WI38 (cell line): ENCODE results near the gene SFT2D1.

Experiments used
- H3K4me3 ChIP-seq: 2 replicates; pipeline ENCODE4 v1.5.1; 2011; ENCODE audit warnings: low read depth, mild to moderate bottlenecking, control low read depth, low read length
- TF ChIP-seq, protein P1 (sequence below): IDR thresholded peaks from 2 replicates; pipeline ENCODE4 v1.5.1; 2012; ENCODE audit warnings: low read depth, mild to moderate bottlenecking, control low read depth, low read length

Gene SFT2D1

DNA sequence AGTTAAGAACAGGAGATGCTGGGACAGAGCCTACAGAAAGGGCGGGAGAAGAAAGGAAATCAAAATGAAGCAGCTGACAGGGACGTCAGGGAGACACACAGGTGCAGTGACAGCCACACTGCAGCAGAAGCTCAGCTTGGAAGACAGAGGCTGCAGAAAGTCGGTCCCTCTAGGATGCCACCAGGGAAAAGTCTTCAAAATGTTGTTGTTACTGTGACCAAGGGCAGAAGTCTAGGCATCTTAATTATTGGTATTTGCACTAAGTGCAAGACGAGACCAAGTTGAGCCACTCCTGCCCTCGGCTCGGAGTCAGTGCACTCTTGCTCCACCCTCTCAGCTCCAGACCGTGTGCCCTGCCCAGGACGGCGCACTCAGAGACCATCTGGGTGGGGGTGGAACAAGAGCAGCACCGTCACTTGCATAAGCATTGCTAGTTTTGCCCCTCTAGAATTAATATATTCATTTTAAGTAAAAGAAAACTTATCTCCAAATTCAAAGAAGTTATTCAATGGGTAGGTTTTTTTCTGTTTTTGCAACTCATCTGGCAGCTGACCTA is 36.7 kb downstream of the SFT2D1 start:
- H3K4me3 ChIP-seq: no peak overlapping the region
- TF ChIP-seq, protein P1, sequence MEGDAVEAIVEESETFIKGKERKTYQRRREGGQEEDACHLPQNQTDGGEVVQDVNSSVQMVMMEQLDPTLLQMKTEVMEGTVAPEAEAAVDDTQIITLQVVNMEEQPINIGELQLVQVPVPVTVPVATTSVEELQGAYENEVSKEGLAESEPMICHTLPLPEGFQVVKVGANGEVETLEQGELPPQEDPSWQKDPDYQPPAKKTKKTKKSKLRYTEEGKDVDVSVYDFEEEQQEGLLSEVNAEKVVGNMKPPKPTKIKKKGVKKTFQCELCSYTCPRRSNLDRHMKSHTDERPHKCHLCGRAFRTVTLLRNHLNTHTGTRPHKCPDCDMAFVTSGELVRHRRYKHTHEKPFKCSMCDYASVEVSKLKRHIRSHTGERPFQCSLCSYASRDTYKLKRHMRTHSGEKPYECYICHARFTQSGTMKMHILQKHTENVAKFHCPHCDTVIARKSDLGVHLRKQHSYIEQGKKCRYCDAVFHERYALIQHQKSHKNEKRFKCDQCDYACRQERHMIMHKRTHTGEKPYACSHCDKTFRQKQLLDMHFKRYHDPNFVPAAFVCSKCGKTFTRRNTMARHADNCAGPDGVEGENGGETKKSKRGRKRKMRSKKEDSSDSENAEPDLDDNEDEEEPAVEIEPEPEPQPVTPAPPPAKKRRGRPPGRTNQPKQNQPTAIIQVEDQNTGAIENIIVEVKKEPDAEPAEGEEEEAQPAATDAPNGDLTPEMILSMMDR: no peak

DNA sequence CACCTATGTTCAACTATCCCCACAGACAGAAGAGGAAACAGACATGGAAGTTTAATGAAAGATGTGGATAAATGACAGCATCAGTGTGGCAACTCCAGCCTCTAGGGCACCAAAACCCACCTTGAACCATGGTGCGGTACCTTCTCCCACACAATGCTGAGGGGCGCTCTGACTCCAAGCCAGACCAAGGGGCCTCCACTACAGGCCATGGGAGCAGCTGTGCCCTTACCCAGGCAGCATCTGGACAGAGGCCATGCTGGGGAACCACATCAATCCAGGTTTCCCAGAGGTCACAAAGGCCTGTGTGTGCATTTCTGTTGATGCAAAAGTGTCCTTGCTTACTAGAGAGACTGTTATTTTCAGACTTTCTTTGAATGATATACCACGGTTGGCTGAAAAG is 38.2 kb downstream of the SFT2D1 start:
- no peak overlapping the region for H3K4me3 ChIP-seq
- TF ChIP-seq, protein P1: no peak

DNA sequence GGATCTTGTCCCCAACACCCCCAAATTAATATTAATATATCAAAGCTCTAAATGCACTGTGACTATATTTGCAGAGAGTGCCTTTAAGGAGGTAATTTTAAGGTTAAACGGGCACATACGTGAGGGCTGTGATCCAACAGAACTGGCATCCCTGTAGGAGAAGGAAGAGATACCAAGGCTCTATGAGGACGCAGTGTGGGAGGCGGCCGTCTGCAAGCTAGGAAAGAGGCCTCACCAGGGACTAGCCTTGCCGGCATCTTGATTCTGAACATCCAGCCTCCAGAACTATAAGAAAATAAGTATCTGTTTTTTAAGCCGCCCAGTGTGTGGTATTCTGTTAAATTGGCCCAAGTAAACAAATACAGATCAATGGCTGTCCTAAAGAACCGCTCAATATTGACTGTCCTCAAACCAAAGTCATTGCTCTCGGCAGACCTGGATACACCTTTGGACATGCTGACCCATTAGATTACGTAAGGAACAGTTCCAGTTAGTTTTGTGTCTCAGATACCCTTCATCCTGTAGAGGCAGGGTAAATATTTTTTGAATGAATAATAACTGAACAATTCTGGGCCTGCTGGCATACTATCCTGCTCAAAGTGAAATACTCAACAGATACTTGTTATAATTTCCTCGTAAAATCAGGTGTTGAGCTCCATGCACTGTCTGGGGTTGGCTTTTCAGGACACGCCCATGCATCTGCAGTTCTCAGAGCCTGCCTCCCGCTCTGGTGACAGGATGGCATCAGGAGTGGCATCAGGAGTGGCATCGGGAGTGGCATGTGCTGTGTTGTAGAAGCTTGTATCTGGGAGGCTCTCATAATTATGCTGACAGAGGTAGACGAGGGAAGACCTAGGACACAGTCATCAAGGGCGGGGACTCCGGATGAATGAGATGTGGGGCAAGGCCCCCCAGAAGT is 40.5 kb downstream of the SFT2D1 start:
- TF ChIP-seq, protein P1: no peak
- H3K4me3 ChIP-seq: no peak overlapping the region

DNA sequence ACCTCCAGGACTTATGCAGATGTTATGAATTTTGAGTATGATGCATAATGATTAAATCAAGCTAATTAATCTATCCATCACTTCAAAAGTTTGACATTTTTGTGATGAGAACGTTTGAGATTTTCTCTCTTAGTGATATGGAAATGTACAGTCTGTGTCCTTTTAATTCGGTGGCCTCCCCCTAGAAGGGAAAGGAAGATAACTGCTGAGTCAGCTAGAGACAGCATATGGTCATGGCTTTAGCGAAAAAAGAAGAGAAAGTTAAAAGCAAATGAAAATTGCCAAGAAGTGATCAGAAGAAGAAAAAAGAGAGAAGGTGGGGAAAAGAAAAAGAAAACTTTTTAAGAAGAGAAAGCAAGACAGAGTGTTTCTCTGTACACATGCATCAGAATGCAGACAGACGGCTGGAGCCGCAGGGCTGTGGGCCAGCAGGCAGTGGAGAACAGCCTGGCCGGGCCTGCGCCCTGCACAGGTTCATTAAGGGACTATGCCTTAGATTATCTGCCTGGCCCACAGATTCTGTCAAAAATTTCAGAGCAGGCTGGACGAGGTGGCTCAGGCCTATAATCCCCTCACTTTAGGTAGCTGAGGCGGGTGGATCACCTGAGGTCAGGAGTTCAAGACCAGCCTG is 41.9 kb downstream of the SFT2D1 start:
- TF ChIP-seq, protein P1: no peak
- no peak overlapping the region for H3K4me3 ChIP-seq

DNA sequence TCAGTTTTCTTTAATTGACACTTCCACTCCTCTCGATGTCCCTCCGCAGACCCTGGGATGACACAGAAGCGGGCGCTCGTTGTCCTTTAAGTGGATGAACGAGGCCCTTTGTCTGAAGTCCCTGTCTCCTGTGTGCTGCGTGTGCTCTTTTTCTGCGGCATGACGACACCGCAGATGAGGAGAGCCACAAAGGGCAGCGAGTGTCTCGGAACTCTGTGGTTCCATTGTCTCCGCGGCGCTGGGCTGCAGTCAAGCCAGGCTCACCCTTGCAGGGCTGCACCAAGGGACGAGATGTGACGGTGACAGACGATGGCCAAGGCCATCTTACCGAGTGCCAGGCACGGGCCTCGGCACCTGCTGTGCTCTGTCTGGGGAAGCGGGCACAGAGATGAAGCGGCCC is 44.7 kb downstream of the SFT2D1 start:
- TF ChIP-seq, protein P1: no peak

DNA sequence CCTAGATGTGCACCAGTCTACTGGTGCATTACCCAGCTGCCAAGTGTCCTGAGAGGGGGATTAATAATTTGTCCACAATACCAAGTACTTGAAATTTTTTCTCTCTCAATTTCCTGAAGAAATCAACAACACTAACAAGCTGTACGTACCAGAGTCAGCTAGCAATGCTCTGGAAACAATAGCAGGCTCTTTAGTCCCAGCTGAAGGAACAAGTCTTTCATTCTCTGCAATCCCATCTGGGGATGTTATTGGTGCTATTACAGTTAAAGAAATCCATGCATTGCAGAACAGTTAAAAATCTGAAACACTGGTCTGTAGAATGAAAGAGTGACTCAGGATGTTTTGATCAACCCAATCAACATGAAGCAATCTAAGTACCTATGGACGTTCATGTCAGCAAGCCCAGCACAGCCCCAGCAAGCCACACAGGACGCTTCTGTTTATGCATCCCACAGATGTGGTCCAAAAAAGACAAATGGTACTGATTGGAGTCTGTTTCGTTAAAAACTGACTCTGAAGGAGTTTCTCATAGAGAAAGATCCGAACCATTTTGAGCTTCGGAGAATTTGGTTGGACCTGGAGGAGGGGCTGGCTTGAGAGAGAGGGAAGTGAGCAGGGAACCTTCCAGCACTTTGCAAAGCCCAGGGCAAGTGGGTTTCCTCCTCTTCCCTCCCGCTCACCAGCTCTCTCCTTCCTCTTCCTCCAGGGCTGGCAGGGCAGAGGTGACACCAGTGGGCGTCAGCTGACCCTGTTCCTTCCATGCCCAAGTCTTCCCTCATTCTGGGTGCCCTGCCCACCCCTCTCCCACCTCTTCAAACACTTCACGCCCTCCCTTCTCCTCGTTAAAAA is 46.1 kb downstream of the SFT2D1 start:
- TF ChIP-seq, protein P1: no peak
- no peak overlapping the region for H3K4me3 ChIP-seq

More for the DNA sequence above, 44.7 kb downstream of the SFT2D1 start:
- no peak overlapping the region for H3K4me3 ChIP-seq
